ENCODE measurements around the gene PPP1R3A.

GRCh38 chr7:113915956-113916355 lies 2.9 kb downstream of the PPP1R3A start:
- TF ChIP-seq POLR2AphosphoS5 (IDR thresholded peaks at IDR 0.05; ENCODE audit: borderline replicate concordance, low read depth, low read length) (peak; percentile 59; the same call in 1 of the 2 replicates), EZH2 (IDR thresholded peaks at IDR 0.05) (no peak), FOXP2 (optimal IDR thresholded peaks at IDR 0.05; ENCODE audit: control extremely low read depth, extremely low read length, insufficient read depth) (no peak)
